Hematopoietic multipotent progenitor cell treated with erythropoietin and hydrocortisone succinate and interleukin-3 and kit ligand, for 17 days (in vitro differentiated cells): ENCODE results near the gene CAPN15.
A peak's percentile ranks its signal among the peaks of the same experiment; 100 is the strongest.
"Not testable (repeated sequence)": the region's sequence is repeated elsewhere in the genome, so short reads cannot be mapped to it uniquely, and the experiment has no call there.

Experiments
- DNase-seq: peaks from one replicate; pipeline ENCODE4 v3.0.0-alpha.2; 2015; ENCODE audit warnings: low spot score

CAPN15 gene

GRCh38 chr16:527015-527903, at the start of gene CAPN15:
Gene CAPN15, plus strand, starts transcription at chr16:527712. Its CDS starts 19,127 bp downstream, at chr16:546839.
- DNase-seq = peak; percentile 91

- DNase-seq = not testable (repeated sequence)
Observed at GRCh38 chr16:478287-478686, 49.2 kb upstream of the CAPN15 start.

- no peak for DNase-seq
Observed at GRCh38 chr16:482468-483185, 44.9 kb upstream of the CAPN15 start.

GRCh38 chr16:483341-484075, 44.0 kb upstream of the CAPN15 start:
- DNase-seq = no peak

DNA sequence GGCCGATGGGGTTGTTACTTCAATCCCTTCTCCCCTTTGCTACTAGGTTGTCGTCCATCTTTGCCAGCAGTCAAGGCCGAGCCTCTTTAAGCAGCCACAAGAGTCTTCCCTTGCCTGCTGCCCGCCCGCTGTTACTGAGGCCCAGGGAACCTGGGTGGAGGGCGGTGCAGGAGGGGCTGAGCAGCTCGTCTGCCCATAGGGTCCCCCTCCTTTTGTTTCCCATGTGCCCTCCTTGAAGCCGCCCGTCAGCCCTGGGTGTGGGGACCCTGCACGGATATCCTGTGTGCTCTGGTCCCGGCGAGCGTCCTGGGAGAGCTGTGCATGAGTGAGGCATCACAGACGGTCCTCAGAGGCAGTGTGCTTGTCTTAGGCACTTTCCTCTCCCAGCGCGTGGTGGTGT, 37.9 kb upstream of the CAPN15 start:
- no peak for DNase-seq

DNA sequence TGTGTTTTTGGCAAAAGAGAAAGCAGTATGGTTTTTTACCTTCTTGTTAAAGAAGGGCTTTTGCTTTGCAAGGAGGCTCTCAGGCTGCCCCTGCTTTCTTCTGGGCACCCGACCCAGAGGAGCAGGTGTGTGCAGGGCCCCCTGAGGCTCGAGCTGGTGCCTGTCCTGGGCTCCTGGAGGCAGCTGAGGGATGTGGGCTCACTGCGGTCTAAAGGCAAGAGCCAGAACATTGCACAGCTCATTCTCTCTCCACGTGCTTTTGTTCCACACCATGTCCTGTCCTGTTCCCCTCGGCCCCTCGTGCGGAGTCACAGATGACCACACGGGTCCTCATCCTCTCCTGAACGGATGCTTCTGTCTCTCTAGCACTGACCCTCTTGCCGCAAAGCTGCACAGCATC, 36.7 kb upstream of the CAPN15 start:
- no peak for DNase-seq

DNA sequence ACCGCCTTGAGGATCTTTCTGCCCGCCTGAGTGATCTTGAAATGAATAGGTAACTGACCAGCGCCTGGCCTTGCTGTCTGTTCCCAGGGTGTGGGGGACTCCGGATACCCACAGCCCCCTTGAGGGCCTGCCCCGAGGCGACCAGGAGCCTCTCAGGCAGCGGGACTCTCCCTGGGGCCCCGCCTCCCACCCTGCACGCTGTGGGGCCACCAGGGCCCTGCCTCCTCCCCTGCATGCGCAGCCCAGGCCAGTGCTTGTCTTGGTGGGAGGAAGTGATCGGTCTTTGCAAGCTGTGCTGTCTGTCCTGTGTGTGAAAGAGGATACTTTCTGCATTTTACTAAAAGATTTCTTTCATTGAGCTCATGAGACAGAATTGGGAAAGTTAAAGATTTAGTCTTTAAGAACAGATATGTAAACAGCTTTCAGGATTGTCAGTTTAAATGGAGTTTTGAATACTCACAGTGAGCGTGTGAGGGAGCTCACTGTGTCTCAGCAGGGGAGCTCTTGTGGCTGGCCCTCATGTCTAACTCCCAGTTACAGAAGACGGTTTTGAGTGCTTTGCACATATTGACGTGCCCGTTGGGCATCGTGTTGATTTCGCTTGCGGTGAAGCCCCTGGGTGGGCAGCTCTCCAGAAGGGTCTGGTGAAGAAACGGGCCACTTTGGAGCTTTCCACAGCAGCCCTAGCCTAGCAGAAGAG, 36.1 kb upstream of the CAPN15 start:
- DNase-seq = no peak

DNA sequence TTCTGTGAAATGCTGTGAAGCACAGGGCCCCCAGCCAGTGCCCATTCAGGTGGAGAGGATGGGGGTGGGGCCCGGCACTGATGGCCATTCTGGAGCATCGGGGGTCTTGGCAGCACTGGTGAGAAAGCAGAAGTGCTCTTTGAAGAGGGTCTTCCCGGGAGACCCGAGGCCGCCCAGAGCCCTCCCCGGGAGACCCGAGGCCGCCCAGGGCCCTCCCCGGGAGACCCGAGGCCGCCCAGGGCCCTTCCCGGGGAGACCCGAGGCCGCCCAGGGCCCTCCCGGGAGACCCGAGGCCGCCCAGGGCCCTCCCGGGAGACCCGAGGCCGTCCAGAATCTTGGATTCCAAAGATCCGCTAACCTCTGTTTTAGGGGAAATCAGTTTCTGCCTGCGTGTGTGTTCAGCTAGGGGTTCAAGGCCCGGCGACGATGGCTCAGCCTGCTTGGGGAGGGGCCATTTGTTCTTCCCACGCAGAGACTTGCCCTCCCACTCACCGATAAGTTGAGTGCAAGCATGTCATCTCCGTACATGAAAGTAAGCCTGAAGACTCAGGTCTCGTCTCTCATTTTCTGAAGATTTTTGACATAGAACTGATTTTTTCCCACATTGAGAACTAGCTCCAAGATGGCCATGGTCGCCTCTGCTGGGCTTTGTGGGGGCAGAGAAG, 35.2 kb upstream of the CAPN15 start:
- DNase-seq = no peak

- not testable (repeated sequence) for DNase-seq
Observed at GRCh38 chr16:494676-495075, 32.8 kb upstream of the CAPN15 start.

GRCh38 chr16:495127-495748, 32.3 kb upstream of the CAPN15 start:
- DNase-seq = peak; percentile 31

DNA sequence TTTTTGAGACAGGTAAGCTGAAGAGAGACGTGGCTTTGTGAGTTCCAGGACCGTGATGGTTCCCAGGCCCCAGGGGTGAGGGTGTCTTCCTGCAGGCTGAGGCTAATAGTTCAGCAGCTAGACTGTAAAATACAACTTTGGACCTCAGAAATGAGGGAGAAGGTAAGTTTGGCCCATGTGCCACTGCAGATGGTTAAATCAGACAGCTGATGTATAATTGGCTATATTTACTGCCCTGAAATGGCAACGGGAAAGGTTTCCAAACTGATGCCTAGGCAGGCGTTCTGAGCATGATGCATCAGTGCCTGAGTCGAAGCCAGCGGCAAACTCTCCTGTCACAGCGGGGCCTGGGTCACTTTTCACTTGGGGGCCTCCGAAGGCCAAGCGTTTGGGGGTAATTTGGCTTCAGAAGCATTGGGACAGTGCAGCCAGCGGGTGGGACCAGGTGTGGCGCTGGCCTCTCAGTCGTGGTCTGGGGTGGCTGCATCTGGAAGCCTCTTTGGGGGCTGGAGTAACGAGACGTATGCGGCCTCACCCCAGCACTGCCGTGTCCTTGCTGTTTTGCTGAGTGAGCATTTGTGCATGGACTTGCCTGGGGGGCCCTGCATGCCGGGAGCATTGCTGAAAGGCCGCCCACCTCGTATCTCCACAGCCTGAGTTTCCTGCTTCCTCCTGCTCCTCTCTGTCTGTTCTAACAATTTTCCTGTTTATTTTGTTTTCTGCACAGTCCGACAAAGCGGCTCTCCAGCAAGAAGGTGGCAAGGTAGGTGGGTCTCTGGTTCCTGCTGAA, 31.2 kb upstream of the CAPN15 start:
- no peak for DNase-seq

GRCh38 chr16:497258-497657, 30.3 kb upstream of the CAPN15 start:
- no peak for DNase-seq

- DNase-seq = no peak
Observed at GRCh38 chr16:499924-500323, 27.6 kb upstream of the CAPN15 start.

DNA sequence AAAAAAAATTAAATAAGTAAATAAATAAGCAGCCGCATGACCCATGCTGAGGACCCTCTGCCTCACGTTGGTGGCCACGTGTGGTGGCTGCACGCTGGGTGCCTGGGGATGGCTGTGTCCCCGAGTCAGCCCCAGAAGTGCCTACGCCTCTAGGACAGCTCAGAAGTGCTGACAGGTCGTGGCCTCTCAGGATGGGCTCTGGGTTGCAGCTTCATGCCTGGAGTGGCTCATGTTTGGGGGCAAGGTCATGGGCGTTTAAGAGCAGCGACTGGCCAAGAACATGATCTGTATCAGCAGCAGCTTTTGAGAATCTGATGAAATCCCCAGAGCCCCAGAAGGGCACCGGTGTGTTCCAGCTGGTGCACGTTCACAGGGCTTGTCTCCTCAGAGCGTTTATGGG, 26.8 kb upstream of the CAPN15 start:
- DNase-seq = no peak

GRCh38 chr16:502179-502943, 25.2 kb upstream of the CAPN15 start:
- DNase-seq = no peak

- no peak for DNase-seq
Observed at GRCh38 chr16:503150-504071, 24.1 kb upstream of the CAPN15 start.

GRCh38 chr16:505479-506245, 21.9 kb upstream of the CAPN15 start:
- no peak for DNase-seq

GRCh38 chr16:506246-506546, 21.3 kb upstream of the CAPN15 start:
- DNase-seq = no peak
